ENCODE measurements around the gene TNNC1.
A peak's percentile ranks its signal among the peaks of the same experiment; 100 is the strongest.

TNNC1 gene

GRCh38 chr3:52453496-52454249, at the start of gene TNNC1:
Gene TNNC1, minus strand, starts transcription at chr3:52454041. Its CDS starts 26 bp downstream, at chr3:52454015.
- DNase-seq: no peak

GRCh38 chr3:52502808-52503350, 49.0 kb upstream of the TNNC1 start:
- no peak for DNase-seq

GRCh38 chr3:52502001-52502400, 48.2 kb upstream of the TNNC1 start:
- DNase-seq: no peak

GRCh38 chr3:52501046-52501445, 47.2 kb upstream of the TNNC1 start:
- no peak for DNase-seq

GRCh38 chr3:52498137-52499054, 44.6 kb upstream of the TNNC1 start:
- DNase-seq: peak; percentile 41 to 58

GRCh38 chr3:52495777-52496602, 42.1 kb upstream of the TNNC1 start:
- no peak for DNase-seq

GRCh38 chr3:52494886-52495495, 41.1 kb upstream of the TNNC1 start, which contains the start of gene STAB1:
Gene STAB1, plus strand, starts transcription at chr3:52495338. Its CDS starts 76 bp downstream, at chr3:52495414.
- DNase-seq: no peak

GRCh38 chr3:52494445-52494844, 40.6 kb upstream of the TNNC1 start:
- DNase-seq: no peak

- no peak for DNase-seq
Observed at GRCh38 chr3:52493232-52494017, 39.6 kb upstream of the TNNC1 start.

- DNase-seq: no peak
Observed at GRCh38 chr3:52492059-52492458, 38.2 kb upstream of the TNNC1 start.

- peak in 1 of 2 donors; percentile 23 for DNase-seq
Observed at GRCh38 chr3:52490939-52491526, 37.2 kb upstream of the TNNC1 start.

GRCh38 chr3:52490035-52490938, 36.4 kb upstream of the TNNC1 start:
- no peak for DNase-seq

- no peak for DNase-seq
Observed at GRCh38 chr3:52489453-52489852, 35.6 kb upstream of the TNNC1 start.

GRCh38 chr3:52488746-52489145, 34.9 kb upstream of the TNNC1 start:
- DNase-seq: no peak

GRCh38 chr3:52487788-52488691, 34.2 kb upstream of the TNNC1 start:
- no peak for DNase-seq

GRCh38 chr3:52487050-52487787, 33.4 kb upstream of the TNNC1 start:
- DNase-seq: no peak

GRCh38 chr3:52484680-52485461, 31.0 kb upstream of the TNNC1 start:
- DNase-seq: no peak
